ENCODE results near the gene SIMC1.
"Not testable (repeated sequence)": the region's sequence is repeated elsewhere in the genome, so short reads cannot be mapped to it uniquely, and the experiment has no call there.

DNA sequence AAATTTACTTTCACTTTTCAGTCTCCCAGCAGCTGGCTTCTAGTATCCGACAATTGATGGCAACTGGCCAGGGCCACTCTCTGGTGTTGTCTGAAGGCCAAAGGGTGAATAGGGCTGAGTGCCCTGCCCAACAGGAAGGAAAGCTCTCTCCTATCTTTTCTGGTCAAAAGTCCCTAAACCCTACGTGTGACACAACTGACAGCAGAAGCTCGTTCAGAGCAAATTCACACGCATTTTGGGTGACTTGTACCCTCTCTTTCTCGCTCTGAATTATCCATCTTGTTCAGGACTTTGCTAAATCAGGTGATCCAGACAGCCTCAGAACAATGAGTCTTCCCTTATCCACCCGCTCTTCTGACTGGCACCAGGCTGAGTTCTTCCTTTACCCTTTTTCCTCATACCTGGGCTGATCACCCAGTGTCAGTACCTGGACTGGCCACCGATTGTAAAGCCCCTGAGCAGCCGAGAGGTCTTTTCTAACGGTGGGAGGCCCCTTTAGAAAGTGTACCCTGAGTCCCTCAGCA, 21.8 kb upstream of the SIMC1 start:
- TF ChIP-seq POLR2A (IDR thresholded peaks at IDR 0.05): not testable (repeated sequence)
- TF ChIP-seq, protein P1, sequence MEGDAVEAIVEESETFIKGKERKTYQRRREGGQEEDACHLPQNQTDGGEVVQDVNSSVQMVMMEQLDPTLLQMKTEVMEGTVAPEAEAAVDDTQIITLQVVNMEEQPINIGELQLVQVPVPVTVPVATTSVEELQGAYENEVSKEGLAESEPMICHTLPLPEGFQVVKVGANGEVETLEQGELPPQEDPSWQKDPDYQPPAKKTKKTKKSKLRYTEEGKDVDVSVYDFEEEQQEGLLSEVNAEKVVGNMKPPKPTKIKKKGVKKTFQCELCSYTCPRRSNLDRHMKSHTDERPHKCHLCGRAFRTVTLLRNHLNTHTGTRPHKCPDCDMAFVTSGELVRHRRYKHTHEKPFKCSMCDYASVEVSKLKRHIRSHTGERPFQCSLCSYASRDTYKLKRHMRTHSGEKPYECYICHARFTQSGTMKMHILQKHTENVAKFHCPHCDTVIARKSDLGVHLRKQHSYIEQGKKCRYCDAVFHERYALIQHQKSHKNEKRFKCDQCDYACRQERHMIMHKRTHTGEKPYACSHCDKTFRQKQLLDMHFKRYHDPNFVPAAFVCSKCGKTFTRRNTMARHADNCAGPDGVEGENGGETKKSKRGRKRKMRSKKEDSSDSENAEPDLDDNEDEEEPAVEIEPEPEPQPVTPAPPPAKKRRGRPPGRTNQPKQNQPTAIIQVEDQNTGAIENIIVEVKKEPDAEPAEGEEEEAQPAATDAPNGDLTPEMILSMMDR (IDR thresholded peaks at IDR 0.05): not testable (repeated sequence)

Data from prostate gland (tissue), 2 donors.